GM18526 (cell line): ENCODE measurements around the gene CCDC197.

Source experiments
- POLR2A ChIP-seq: IDR thresholded peaks from 3 replicates; pipeline ENCODE4 v1.6.1; 2011; ENCODE audit not compliant: insufficient read length; ENCODE audit errors: extremely low read depth

CCDC197 gene

DNA sequence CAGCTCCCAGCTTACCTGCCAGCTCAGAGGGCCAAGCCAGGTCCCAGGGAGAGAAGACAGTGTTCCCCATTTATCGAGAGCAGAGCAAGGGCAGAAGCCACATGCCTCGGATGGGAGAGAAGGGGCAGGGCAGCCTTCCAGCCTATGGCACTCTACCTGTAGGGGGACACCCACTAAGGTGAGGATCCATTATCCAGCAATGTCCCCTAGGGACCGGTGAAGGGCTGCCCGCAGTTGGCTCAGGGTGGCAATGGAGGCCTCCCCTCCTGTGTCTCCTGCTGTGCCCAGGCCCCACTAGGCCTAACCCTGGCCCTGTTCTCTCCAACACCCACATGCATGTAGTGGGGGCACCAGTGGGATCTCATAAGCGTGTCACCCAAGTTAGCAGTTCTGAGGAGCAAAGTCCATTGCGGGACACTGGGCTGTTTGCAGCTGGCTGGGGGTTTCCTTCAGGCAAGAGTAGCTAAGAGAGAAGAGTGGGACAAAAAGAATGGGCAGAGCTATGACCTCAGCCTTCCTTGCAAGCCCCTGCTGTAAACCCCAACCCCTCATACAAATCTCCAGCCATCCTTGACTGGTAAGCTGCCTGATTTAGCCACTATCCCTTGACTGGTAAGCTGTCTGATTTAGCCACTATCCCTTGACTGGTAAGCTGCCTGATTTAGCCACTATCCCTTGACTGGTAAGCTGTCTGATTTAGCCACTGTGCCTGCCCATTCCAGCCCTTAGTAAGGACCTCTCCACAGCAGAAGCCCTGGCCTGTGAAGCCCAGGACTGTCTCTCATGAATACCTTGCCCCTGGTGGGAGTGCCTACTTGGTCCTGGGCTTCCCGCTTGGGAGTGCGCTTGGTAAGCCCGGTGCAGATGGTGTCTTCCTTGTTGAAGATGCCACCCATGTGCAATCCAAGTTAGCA, 15.5 kb upstream of the CCDC197 start:
- no peak for TF ChIP-seq POLR2A

GRCh38 chr14:93982230-93983007, 14.7 kb upstream of the CCDC197 start:
- no peak for TF ChIP-seq POLR2A

DNA sequence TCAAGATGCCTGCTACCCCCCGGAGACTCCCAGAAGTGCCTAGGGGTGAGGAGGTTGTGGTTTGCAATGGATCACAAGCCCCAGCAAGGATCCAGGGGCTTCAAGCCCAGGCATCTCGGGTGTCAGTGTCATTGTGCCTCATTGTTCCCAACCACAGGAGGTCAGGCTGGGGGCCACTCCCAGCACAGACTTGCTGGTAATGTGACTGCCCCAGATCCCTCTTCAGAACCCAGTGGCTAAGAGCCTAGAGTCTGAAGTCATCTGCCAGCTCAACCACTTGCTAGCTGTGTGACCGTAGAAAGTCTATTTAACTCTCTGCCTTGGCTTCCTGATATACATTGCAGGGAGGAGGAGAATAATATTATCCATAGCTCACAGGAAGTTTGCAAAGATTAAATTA, 13.0 kb upstream of the CCDC197 start:
- no peak for TF ChIP-seq POLR2A

- TF ChIP-seq POLR2A: no peak
Measured at GRCh38 chr14:93984987-93985410, 12.1 kb upstream of the CCDC197 start.

- no peak for TF ChIP-seq POLR2A
Measured at GRCh38 chr14:93986955-93987354, 10.1 kb upstream of the CCDC197 start.

DNA sequence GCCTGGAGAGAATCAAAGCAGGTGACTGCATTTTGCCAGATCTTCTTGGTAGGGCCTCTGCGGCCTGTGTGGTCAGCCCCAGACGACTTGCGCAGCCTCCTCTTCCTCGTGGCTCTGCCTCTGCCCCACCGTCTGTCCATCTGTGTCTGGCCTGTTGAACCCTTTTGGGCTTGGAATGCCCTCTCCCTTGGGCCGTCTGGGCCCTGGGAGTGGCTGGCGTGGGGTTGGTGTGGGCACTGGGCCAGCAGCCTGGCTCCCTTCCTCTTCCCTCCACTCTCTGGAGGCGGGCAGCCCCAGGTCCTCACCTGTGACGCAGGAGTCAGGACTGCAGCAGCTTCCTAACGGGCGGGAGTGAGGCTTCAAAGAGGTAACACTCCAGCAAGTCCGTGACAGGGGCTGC, 9.7 kb upstream of the CCDC197 start:
- TF ChIP-seq POLR2A: no peak

DNA sequence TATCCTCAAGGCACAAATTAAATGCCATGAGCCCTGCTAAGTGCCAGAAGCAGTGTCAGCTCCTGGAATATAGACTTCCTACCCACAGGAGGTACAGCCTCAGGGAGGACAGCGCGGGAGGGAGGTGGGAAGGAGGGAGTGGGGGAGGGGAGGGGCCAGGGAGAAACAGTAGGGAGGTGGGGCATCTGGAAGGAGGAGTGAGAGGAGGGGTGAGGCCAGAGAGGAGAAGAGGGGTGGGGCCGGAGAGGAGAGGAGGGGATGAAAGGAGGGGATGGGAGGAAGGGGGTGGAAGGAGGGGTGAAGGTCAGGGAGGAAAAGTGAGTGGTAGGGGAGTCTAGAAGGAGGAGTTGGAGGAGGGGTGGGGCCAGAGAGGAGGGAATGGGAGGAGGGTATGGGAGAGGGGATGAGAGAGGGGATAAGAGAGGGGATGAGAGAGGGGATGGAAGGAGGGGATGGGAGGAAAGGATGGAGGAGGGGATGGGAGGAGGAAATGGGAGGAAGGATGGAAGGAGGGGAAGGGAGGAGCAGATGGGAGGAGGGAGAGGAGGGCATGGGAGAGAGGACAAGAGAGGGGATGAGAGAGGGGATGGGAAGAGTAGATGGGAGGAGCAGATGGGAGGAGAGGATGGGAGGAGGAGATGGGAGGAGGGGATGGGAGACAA, 9.2 kb upstream of the CCDC197 start:
- TF ChIP-seq POLR2A: no peak

DNA sequence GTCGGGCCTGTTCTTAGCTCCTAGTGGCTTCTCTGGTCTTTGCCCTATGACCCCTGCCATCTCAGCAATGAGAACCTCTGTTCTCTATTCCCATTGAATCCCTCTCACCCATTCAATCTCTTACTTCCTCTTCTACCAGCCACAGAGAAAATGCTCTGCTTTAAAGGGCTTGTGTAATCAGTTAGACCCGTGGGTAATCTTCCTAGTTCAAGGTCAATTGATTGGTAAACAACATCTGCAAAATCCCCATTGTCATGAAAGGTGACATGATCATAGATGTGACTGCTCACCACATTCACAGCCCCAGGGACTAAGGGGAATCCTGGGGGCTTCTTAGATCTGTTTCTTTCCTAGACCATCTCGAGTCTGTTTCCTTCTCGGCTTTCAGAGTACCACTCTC, 7.2 kb upstream of the CCDC197 start:
- TF ChIP-seq POLR2A: no peak

DNA sequence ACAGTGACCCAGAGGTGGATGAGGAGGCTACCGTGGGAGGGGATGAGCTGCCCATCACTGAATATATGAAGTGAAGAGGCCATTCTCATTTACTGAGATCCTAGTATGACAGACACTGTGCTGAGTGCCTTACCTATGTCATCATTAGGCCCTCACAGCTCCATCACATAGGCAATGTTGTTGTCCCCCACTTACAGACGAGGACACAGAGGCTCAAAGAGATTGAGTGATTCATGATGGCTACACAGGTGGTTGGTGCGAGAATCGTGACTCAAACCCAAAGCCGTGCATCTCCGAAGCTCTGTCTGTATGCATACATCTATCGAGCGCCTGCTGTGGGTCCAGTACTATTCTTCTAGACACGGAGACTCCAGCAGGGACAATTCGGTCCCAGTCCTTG, 5.9 kb upstream of the CCDC197 start:
- no peak for TF ChIP-seq POLR2A

GRCh38 chr14:93991649-93992048, 5.5 kb upstream of the CCDC197 start:
- TF ChIP-seq POLR2A: no peak

DNA sequence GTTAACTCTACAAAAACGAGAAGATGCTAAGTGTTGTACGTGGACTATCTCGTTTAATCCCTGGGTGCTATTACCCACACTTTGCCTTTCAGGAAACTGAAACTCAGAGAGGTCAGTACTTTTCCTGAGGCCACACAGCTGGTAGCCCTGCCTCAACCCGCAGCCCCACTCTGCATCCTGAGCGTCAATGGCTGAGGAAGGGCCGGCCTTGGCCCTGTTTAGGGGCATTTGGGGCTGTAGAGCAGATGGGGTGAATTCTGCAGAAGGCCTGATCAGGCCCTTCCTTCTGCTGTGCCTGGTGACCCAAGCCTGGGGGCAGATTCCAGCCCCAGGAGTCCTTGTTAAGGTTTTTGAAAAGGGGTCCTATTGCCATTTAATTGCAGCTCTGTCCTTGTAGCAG, 3.7 kb upstream of the CCDC197 start:
- no peak for TF ChIP-seq POLR2A

- no peak for TF ChIP-seq POLR2A
Measured at GRCh38 chr14:93994919-93995682, 2.0 kb upstream of the CCDC197 start.

GRCh38 chr14:93996130-93996695, 888 bp upstream of the CCDC197 start:
- TF ChIP-seq POLR2A: no peak
